Measurements from ENCODE around the gene PLD4.

DNA sequence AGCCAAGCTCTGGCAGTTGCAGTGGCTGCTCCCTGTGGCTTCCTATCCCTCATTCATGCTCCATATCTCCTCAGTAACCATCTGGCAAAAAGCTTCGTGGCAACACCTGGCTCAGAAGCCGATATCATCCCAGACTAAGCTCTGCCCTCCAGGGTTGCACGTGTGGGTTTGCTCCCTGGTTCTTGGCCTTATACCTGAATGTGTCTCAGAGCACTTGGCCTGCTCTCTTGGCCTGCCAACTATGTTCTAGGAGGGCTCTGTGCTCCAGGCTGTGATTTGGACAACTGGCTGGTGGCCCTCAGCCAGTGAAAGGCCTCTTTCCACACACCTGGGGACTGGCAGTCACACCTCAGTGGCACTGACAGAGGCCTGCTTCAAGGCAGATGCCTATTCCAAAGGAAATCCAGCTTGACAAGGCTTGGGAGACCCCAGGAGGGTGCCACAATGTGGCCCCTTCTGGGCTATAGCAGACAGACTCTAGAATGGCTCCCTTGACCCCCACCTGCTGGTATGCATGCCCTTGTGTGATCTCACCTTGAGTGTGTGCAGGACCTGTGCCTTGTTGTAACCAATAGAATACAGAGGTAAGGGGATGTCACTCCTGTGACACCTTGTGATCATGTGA lies 10.5 kb downstream of the PLD4 start:
- no peak for TF ChIP-seq POLR2A (IDR thresholded peaks at IDR 0.05)
- TF ChIP-seq, protein P1, sequence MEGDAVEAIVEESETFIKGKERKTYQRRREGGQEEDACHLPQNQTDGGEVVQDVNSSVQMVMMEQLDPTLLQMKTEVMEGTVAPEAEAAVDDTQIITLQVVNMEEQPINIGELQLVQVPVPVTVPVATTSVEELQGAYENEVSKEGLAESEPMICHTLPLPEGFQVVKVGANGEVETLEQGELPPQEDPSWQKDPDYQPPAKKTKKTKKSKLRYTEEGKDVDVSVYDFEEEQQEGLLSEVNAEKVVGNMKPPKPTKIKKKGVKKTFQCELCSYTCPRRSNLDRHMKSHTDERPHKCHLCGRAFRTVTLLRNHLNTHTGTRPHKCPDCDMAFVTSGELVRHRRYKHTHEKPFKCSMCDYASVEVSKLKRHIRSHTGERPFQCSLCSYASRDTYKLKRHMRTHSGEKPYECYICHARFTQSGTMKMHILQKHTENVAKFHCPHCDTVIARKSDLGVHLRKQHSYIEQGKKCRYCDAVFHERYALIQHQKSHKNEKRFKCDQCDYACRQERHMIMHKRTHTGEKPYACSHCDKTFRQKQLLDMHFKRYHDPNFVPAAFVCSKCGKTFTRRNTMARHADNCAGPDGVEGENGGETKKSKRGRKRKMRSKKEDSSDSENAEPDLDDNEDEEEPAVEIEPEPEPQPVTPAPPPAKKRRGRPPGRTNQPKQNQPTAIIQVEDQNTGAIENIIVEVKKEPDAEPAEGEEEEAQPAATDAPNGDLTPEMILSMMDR (IDR thresholded peaks at IDR 0.05) = no peak
- TF ChIP-seq POLR2AphosphoS5 (IDR thresholded peaks at IDR 0.05; ENCODE audit: insufficient read depth in 1 of 2, low read depth in 1 of 2) = no peak
